PC-3 (cell line): ENCODE results near the gene WIZ.

Experiments
- EZH2 ChIP-seq: fragments of 300-600 bp; sonication (generic); IDR thresholded peaks from one replicate; pipeline ENCODE4 v1.6.1; 2017; ENCODE audit warnings: antibody characterized with exemption, mild to moderate bottlenecking, low read length; ENCODE audit not compliant: unreplicated experiment
- EZH2phosphoT487 ChIP-seq: fragments of 300-600 bp; sonication (generic); IDR thresholded peaks from 2 replicates; pipeline ENCODE4 v1.6.1; 2018; ENCODE audit warnings: mild to moderate bottlenecking, antibody characterized with exemption, low read length, borderline replicate concordance
- TF ChIP-seq, protein P1 (sequence below): fragments of 300-600 bp; sonication (generic); conservative IDR thresholded peaks from 2 replicates; pipeline ENCODE4 v1.5.1; 2017; ENCODE audit warnings: antibody characterized with exemption, low read depth, mild to moderate bottlenecking, low read length

DNA sequence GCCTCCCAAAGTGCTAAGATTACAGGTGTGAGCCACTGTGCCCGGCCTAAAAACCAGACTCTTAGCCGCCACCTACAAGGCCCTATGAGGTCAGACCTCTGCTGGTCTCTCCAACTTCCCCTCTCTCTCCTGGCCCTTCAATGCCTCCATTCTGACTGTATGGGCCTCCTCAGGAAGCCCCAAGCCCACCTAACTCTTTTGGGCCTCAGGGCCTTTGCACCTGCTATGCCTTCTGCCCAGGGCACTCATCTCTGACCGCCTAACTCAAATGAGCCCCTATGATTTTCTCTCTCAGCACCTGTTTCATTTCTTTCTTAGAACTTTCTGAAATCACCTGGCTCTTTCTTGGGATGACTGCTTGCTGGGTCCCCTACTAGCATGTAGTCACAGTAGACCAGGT lies 6.4 kb downstream of the WIZ start:
- TF ChIP-seq, protein P1, sequence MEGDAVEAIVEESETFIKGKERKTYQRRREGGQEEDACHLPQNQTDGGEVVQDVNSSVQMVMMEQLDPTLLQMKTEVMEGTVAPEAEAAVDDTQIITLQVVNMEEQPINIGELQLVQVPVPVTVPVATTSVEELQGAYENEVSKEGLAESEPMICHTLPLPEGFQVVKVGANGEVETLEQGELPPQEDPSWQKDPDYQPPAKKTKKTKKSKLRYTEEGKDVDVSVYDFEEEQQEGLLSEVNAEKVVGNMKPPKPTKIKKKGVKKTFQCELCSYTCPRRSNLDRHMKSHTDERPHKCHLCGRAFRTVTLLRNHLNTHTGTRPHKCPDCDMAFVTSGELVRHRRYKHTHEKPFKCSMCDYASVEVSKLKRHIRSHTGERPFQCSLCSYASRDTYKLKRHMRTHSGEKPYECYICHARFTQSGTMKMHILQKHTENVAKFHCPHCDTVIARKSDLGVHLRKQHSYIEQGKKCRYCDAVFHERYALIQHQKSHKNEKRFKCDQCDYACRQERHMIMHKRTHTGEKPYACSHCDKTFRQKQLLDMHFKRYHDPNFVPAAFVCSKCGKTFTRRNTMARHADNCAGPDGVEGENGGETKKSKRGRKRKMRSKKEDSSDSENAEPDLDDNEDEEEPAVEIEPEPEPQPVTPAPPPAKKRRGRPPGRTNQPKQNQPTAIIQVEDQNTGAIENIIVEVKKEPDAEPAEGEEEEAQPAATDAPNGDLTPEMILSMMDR, result no peak
- TF ChIP-seq EZH2, result no peak
- no peak for TF ChIP-seq EZH2phosphoT487
